Stimulated activated memory B cell treated with anti-CD40 and anti-IgM and Interleukin-4, amounts not matched to agents 10 μg/mL and 1 μg/mL and 100 μg/mL, for 72 hours (primary cell): ENCODE measurements around the gene RANBP10.
"Not testable (repeated sequence)": the region's sequence is repeated elsewhere in the genome, so short reads cannot be mapped to it uniquely, and the experiment has no call there.

ENCODE experiments used
- ATAC-seq: fragments of 150-1000 bp; cut with Tn5 transposase; 2 replicates; pipeline ENCODE4 v1.10.0; 2021
- H3K27ac Mint-ChIP-seq: one replicate; pipeline ENCODE4 v1.8.0; 2022; ENCODE audit warnings: mild to moderate bottlenecking, mixed read lengths
- H3K27me3 Mint-ChIP-seq: one replicate; pipeline ENCODE4 v1.8.0; 2022; ENCODE audit warnings: mixed read lengths
- H3K36me3 Mint-ChIP-seq: one replicate; pipeline ENCODE4 v1.8.0; 2022; ENCODE audit warnings: mixed read lengths
- H3K4me1 Mint-ChIP-seq: one replicate; pipeline ENCODE4 v1.8.0; 2022; ENCODE audit warnings: mixed read lengths
- H3K4me3 Mint-ChIP-seq: one replicate; pipeline ENCODE4 v1.8.0; 2022; ENCODE audit warnings: mild to moderate bottlenecking, moderate library complexity, mixed read lengths
- H3K9me3 Mint-ChIP-seq: one replicate; pipeline ENCODE4 v1.8.0; 2022; ENCODE audit warnings: mixed read lengths

RANBP10 gene

DNA sequence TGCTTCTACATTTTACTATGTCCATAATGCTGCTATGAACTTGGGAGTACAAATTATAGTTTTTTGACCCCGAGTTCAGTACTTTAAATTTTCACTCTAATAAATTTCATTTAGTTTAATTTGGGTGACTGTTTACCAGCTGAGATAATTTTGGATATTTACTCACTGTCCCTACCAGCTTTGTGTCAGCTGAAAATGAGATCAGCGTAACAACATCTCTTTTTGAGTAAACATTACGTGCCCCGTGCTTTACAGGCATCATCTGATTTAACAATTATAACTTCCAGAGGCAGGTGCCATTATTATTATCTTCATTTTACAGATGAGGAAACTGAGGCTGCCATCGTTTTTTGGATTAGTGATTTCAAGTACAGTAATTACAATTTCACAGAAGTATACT is 102.2 kb downstream of the RANBP10 start:
- H3K9me3 Mint-ChIP-seq: no peaks in the 10 kb centered on the region
- no peak for ATAC-seq
- no peak overlapping the region for H3K27ac Mint-ChIP-seq
- no peak overlapping the region for H3K4me3 Mint-ChIP-seq
- peaks cover 21% of the 10 kb centered on the region for H3K4me1 Mint-ChIP-seq
- no peaks in the 10 kb centered on the region for H3K27me3 Mint-ChIP-seq
- H3K36me3 Mint-ChIP-seq: no peaks in the 10 kb centered on the region

DNA sequence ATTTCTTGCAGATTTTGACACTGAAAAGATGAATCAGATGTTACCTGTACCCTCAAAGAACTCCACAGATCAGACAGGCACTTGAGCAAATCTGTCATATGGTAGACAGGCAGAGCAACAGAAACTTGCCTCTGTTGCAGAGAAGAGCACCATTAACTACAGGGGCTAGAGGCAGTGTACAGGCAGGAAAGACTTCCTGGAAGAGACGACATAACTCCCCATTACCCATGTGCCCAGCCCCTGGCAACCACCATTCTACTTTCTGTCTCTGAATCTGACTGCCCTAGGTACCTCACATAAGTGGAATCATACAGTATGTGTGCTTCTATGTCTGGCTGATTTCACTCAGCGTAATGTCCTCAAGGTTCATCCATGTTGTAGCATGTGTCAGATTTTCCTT is 102.7 kb downstream of the RANBP10 start:
- Mint-ChIP-seq H3K9me3 (no peaks in the 10 kb centered on the region), H3K27ac (no peak overlapping the region), H3K36me3 (peaks cover 3% of the 10 kb centered on the region), H3K4me1 (peaks cover 16% of the 10 kb centered on the region), H3K27me3 (no peaks in the 10 kb centered on the region), H3K4me3 (no peak overlapping the region)
- ATAC-seq: no peak

DNA sequence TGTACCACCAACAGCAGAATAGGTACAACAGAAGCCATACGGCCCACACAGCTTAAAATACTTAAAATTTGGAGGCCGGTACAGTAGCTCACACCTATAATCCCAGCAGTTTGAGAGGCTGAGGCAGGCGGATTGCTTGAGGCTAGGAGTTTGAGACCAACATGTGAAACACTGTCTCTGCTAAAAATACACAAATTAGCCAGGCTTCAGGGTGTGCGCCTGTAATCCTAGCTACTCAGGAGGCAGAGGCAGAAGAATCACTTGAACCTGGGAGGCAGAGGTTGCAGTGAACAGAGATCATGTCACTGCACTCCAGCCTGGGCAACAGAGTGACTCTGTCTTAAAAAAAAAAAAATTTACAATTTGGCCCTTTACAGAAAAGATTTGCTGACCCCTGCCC is 104.2 kb downstream of the RANBP10 start:
- Mint-ChIP-seq H3K27ac (no peak overlapping the region), H3K36me3 (peaks cover 12% of the 10 kb centered on the region), H3K4me3 (no peak overlapping the region), H3K9me3 (no peaks in the 10 kb centered on the region), H3K27me3 (no peaks in the 10 kb centered on the region), H3K4me1 (peaks cover 14% of the 10 kb centered on the region)
- no peak for ATAC-seq

- no peak overlapping the region for H3K27ac Mint-ChIP-seq
- no peak for ATAC-seq
- H3K4me3 Mint-ChIP-seq: no peak overlapping the region
Measured at GRCh38 chr16:67701420-67701819, 104.9 kb downstream of the RANBP10 start.

DNA sequence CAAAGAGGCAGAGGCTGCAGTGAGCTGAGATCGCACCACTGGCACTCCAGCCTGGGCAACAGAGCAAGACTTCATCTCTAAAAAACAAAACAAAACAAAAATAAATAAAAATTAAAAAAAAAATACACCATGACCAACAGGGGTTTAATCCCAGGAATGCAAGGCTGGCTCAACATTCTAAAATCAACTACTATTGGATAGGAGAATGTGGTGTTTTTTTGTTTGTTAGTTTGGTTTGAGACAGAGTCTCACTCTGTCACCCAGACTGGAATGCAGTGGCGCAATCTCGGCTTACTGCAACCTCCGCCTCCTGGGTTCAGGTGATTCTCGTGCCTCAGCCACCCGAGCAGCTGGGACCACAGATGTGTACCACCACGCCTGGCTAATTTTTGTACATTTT is 107.1 kb downstream of the RANBP10 start:
- peaks cover 12% of the 10 kb centered on the region for H3K36me3 Mint-ChIP-seq
- H3K27ac Mint-ChIP-seq: no peak overlapping the region
- ATAC-seq: no peak
- H3K4me1 Mint-ChIP-seq: peaks cover 7% of the 10 kb centered on the region
- no peak overlapping the region for H3K4me3 Mint-ChIP-seq
- H3K27me3 Mint-ChIP-seq: no peaks in the 10 kb centered on the region
- H3K9me3 Mint-ChIP-seq: no peaks in the 10 kb centered on the region

More at GRCh38 chr16:67701420-67701819, 104.9 kb downstream of the RANBP10 start:
- H3K4me1 Mint-ChIP-seq: peaks cover 14% of the 10 kb centered on the region
- H3K27me3 Mint-ChIP-seq: no peaks in the 10 kb centered on the region
- H3K9me3 Mint-ChIP-seq: no peaks in the 10 kb centered on the region
- H3K36me3 Mint-ChIP-seq: peaks cover 12% of the 10 kb centered on the region

DNA sequence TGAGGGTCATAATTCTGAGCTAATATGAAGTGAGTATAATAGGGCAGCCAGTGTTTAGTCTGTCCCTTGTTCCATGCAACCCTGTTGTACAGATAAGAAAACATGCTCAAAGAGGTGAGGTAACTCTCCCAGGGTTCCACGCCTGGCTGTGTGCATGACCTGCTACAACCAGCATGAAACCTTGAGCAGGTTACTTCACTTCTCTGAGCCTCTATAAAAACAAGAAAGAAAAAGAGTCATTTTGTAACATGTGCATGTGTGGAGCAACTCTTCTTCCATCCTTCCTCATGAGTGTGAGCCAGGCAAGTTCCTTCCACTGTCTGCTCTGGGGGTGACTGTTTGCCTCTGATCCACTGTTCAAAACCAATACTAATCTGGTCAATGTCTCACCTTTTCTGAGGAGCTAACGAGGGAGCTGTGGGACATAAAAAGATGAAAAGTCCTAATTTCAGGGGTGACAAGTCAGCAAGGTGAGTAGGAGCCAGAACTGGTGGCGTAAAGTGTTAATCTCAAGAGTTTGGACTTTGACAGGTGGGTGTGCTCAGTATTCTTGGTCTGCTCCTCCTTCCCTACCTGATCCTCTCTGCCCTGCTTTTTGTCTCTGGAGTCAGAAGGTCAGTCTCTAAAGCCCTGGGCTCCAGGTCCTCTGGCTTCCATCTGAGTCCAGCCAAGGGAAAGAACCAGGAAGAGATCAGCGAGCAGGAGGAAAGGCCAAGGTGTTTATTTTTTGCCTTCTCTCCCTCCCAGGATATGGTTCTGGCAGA is 108.8 kb downstream of the RANBP10 start:
- ATAC-seq: no peak
- Mint-ChIP-seq H3K4me1 (peaks cover 11% of the 10 kb centered on the region), H3K36me3 (peaks cover 12% of the 10 kb centered on the region), H3K27me3 (no peaks in the 10 kb centered on the region), H3K9me3 (no peaks in the 10 kb centered on the region), H3K27ac (no peak overlapping the region), H3K4me3 (no peak overlapping the region)

GRCh38 chr16:67694611-67695010 is 111.7 kb downstream of the RANBP10 start:
- H3K9me3 Mint-ChIP-seq: no peaks in the 10 kb centered on the region
- H3K27ac Mint-ChIP-seq: no peak overlapping the region
- peaks cover 12% of the 10 kb centered on the region for H3K36me3 Mint-ChIP-seq
- no peaks in the 10 kb centered on the region for H3K27me3 Mint-ChIP-seq
- ATAC-seq: no peak
- H3K4me3 Mint-ChIP-seq: no peak overlapping the region
- peaks cover 10% of the 10 kb centered on the region for H3K4me1 Mint-ChIP-seq

DNA sequence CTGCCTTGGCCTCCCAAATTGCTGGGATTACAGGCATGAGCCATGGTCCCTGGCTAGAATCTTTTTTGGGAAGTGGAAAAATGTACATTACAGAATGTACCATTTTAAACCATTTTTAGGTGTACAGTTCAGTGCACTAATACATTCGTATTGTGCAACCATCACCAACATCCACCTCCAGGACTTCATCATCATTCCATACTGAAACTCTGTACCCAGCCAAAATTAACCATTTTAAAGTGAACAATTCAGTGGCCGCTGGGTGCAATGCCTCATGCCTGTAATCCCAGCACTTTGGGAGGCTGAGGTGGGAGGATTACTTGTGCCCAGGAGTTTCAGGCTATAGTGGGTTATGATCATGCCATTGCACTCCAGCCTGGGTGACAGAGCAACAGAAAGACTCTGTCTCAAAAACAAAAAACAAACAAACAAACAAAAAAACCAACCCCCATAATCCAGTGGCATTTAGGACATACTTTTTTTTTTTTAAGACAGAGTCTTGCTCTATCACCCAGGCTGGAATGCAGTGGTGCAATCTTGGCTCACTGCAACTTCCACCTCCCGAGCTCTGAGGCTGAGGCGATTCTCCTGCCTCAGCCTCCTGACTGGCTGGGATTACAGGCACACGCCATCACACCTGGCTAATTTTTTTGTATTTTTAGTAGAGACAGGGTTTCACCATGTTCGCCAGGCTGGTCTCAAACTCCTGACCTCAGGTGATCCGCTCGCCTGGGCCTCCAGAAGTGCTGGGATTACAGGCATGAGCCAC is 112.7 kb downstream of the RANBP10 start:
- H3K9me3 Mint-ChIP-seq, ATAC-seq, H3K4me3 Mint-ChIP-seq, H3K27me3 Mint-ChIP-seq, H3K36me3 Mint-ChIP-seq: not testable (repeated sequence)
- Mint-ChIP-seq H3K4me1 (peaks cover 10% of the 10 kb centered on the region), H3K27ac (peak overlapping the region; percentile 82)

- H3K36me3 Mint-ChIP-seq: peaks cover 29% of the 10 kb centered on the region
- no peaks in the 10 kb centered on the region for H3K9me3 Mint-ChIP-seq
- peak; percentile 85 for ATAC-seq
- H3K4me1 Mint-ChIP-seq: peaks cover 19% of the 10 kb centered on the region
- H3K4me3 Mint-ChIP-seq: peak overlapping the region; percentile 2
- H3K27me3 Mint-ChIP-seq: no peaks in the 10 kb centered on the region
- H3K27ac Mint-ChIP-seq: peak overlapping the region; percentile 76
Measured at GRCh38 chr16:67685388-67686112, 120.8 kb downstream of the RANBP10 start.

DNA sequence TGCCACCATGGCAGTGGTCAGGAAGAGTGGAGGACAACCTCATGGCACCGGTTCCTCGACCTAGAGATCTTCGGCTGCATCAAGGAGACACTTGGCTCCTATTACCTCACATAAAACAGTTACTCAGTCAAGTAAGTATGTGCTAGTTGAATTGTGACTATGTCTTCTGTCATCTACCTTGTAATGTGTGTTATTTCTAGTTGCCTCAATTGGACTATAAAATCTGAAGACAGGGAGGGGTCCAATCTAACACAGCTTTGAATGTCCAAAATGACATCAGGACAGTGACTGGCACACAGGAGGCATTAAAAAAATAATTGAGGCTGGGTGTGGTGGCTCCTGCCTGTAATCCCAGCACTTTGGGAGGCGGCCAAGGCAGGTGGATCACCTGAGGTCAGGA is 122.6 kb downstream of the RANBP10 start:
- Mint-ChIP-seq H3K27ac (peak overlapping the region; percentile 27), H3K4me1 (peaks cover 19% of the 10 kb centered on the region), H3K4me3 (no peak overlapping the region), H3K36me3 (peaks cover 29% of the 10 kb centered on the region), H3K9me3 (no peaks in the 10 kb centered on the region), H3K27me3 (no peaks in the 10 kb centered on the region)
- no peak for ATAC-seq

GRCh38 chr16:67679935-67680897 is 126.1 kb downstream of the RANBP10 start:
- Mint-ChIP-seq H3K4me1 (peaks cover 9% of the 10 kb centered on the region), H3K27ac (no peak overlapping the region), H3K27me3 (no peaks in the 10 kb centered on the region), H3K36me3 (peaks cover 30% of the 10 kb centered on the region), H3K4me3 (no peak overlapping the region), H3K9me3 (no peaks in the 10 kb centered on the region)
- no peak for ATAC-seq

DNA sequence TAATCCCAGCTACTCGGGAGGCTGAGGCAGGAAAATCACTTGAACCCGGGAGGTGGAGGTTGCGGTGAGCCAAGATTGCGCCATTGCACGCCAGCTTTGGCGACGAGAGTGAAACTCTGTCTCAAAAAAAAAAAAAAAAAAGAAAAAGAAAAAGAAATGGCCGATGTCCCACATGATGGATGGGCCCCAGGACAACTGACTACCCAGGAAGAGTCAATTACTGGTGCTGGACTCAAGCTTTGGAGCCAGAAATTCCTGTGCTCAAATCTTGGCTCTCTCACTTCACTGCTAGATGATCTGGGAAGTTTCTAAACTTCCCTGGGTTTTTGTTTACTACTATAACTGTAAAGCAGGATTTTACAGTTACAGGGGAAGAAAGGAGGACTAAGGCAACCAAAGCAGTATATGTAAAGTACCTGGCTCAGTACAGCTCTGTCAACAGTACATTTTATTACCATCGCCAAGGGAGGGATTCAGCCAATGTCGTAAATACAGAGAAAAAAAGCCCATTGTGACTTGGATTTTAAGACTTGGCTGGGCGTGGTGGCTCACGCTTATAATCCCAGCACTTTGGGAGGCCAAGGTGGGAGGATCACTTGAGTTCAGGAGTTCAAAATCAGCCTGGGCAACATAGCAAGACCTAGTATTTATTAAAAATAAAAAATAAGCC is 127.9 kb downstream of the RANBP10 start:
- no peak overlapping the region for H3K27ac Mint-ChIP-seq
- H3K4me1 Mint-ChIP-seq: peaks cover 21% of the 10 kb centered on the region
- H3K4me3 Mint-ChIP-seq: no peak overlapping the region
- H3K9me3 Mint-ChIP-seq: no peaks in the 10 kb centered on the region
- H3K36me3 Mint-ChIP-seq: peaks cover 26% of the 10 kb centered on the region
- no peaks in the 10 kb centered on the region for H3K27me3 Mint-ChIP-seq
- ATAC-seq: no peak

GRCh38 chr16:67677712-67678111 is 128.6 kb downstream of the RANBP10 start:
- no peak for ATAC-seq
- Mint-ChIP-seq H3K27me3 (no peaks in the 10 kb centered on the region), H3K4me3 (no peak overlapping the region), H3K4me1 (peaks cover 24% of the 10 kb centered on the region), H3K9me3 (no peaks in the 10 kb centered on the region), H3K36me3 (peaks cover 22% of the 10 kb centered on the region), H3K27ac (peak overlapping the region; percentile 27)

DNA sequence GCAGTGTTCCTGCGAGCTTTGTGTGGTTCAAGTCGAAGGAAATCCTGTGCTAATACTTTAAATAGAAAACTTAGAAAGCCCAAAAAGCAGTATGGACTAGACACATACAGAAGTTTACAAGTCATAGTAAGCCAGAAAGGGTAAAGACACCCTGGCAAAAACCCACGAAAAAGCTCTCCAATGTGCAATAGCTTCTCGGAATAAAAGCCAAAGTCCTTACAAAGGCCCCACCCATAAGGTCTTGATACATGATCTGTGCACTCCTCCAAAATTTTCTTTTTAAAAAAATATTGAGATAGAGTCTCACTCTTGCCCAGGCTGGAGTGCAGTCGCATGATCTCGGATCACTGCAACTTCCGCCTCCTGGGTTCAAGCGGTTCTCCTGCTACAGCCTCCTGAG is 129.4 kb downstream of the RANBP10 start:
- H3K9me3 Mint-ChIP-seq: no peaks in the 10 kb centered on the region
- H3K4me3 Mint-ChIP-seq: no peak overlapping the region
- no peak for ATAC-seq
- H3K4me1 Mint-ChIP-seq: peaks cover 30% of the 10 kb centered on the region
- peaks cover 15% of the 10 kb centered on the region for H3K36me3 Mint-ChIP-seq
- H3K27me3 Mint-ChIP-seq: no peaks in the 10 kb centered on the region
- H3K27ac Mint-ChIP-seq: peak overlapping the region; percentile 27
